Myometrial cell (primary cell): ENCODE data around the gene CLEC4E. TPM values are rescaled to one million over a fixed set of nuclear protein-coding genes. Genes with fewer than 3 reads are reported as not detected.

Experiments used
- total RNA-seq: library from RNA; depleted of rRNA; stranded (reverse); fragments of >200 nt; gene quantifications from 2 replicates; pipeline ENCODE4 v1.2.3, GENCODE V29; 2015

Gene CLEC4E
- total RNA-seq, result not detected in 2 replicates

DNA sequence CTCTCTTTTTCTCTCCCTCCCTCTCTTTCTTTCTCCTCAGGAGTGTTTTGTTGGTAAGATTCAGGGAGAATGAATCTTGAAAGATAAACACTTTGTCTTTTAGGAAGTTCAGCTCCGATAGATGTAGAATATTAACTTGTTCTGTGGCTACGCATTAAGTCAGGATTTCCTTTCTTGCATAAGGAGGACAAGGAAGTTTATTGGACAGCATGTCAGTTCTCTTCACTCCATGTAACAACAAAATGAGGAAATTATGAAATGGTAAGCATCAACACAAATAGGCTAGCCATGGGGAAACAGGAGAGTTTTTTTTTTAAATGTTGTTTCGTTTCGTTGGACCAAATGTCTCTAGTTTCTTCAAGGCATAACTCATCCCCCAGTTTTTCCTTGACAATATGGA lies at the start of gene CLEC4E:
CLEC4E (minus strand) TSS at position 75 of the 400 bp plus-strand sequence. CDS start 108 bp downstream, outside the sequence.

GRCh38 chr12:8513256-8513655 lies 27.4 kb downstream of the CLEC4E start, which contains the start of gene CLEC4D:
CLEC4D (plus strand) TSS chr12:8513503; CDS start chr12:8513733, 230 bp downstream.

Other genes starting within 250 kb of the CLEC4E start
- not detected in 2 replicates for gene CLEC6A, start 84.9 kb downstream of the CLEC4E start, total RNA-seq
- not detected in 2 replicates for gene CLEC4D, start 27.4 kb downstream of the CLEC4E start, total RNA-seq
- not detected in 2 replicates for gene AICDA, start 72.0 kb upstream of the CLEC4E start, total RNA-seq
- 3.2 TPM in 2 replicates for gene MFAP5, start 121.9 kb upstream of the CLEC4E start, total RNA-seq
- gene RIMKLB, start 157.1 kb upstream of the CLEC4E start, total RNA-seq, result 4.9 and 7.6 TPM in 2 replicates